Sigmoid colon (tissue), 4 donors: ENCODE data around the gene FGGY.

Experiments used
- CTCF ChIP-seq, 4 experiments: fragments of 450-650 bp in 3 of 4; fragments of 200-600 bp in 1 of 4; IDR thresholded peaks; one replicate each; pipeline ENCODE4 v1.5.1; 2016 to 2019; ENCODE audit warnings: antibody characterized with exemption in 4 of 4, mild to moderate bottlenecking in 3 of 4, moderate library complexity in 2 of 4
- EP300 ChIP-seq, 4 donors: sonication (generic); formaldehyde crosslinking; IDR thresholded peaks; one replicate each; pipeline ENCODE4 v1.6.1; 2017; ENCODE audit warnings: antibody characterized with exemption in 4 of 4
- POLR2A ChIP-seq, 2 donors: fragments of 450-650 bp; IDR thresholded peaks; one replicate each; pipeline ENCODE4 v1.6.1; 2016; ENCODE audit warnings: antibody characterized with exemption in 2 of 2, mild to moderate bottlenecking in 2 of 2, moderate library complexity in 2 of 2
- POLR2AphosphoS5 ChIP-seq, 4 donors: sonication (generic); formaldehyde crosslinking; IDR thresholded peaks; one replicate each; pipeline ENCODE4 v1.6.1; 2017; ENCODE audit warnings: antibody characterized with exemption in 4 of 4

- no peak for TF ChIP-seq CTCF (IDR thresholded peaks at IDR 0.05)
- no peak for TF ChIP-seq POLR2A (IDR thresholded peaks at IDR 0.05)
- peak in 2 of 4 donors; percentile 28 to 55 for TF ChIP-seq POLR2AphosphoS5 (IDR thresholded peaks at IDR 0.05)
- TF ChIP-seq EP300 (IDR thresholded peaks at IDR 0.05): no peak
Measured at GRCh38 chr1:59707178-59707791, 410.4 kb downstream of the FGGY start.
